Neural cell (in vitro differentiated cells): Measurements from ENCODE around the gene LGALS3BP. TPM values are rescaled to one million over a fixed set of nuclear protein-coding genes. Genes with fewer than 3 reads are reported as not detected.
A peak's percentile ranks its signal among the peaks of the same experiment; 100 is the strongest.

ENCODE experiments used
- H2AFZ ChIP-seq: fragments of 200-600, 300-800 bp; sonication (generic), shearing (Covaris generic); 2 replicates; pipeline ENCODE4 v1.6.0; 2014; ENCODE audit warnings: low read depth, mild to moderate bottlenecking, antibody characterized with exemption, low read length, moderate library complexity
- H3F3A ChIP-seq: fragments of 200-600 bp; shearing (Covaris generic); 2 replicates; pipeline ENCODE4 v1.6.1; 2016; ENCODE audit warnings: mild to moderate bottlenecking, moderate library complexity, mixed read lengths, antibody characterized with exemption, low read length; ENCODE audit not compliant: insufficient read depth, poor library complexity, severe bottlenecking
- H3K27ac ChIP-seq: fragments of 200-600, 300-800 bp; sonication (generic), shearing (Covaris generic); 2 replicates; pipeline ENCODE4 v1.5.1; 2014; ENCODE audit warnings: mild to moderate bottlenecking, low read length, moderate library complexity
- H3K27me3 ChIP-seq: fragments of 300-800, 200-600 bp; sonication (generic), shearing (Covaris generic); 2 replicates; pipeline ENCODE4 v1.6.0; 2014; ENCODE audit warnings: mild to moderate bottlenecking, low read depth, low read length, moderate library complexity; ENCODE audit not compliant: insufficient read depth
- H3K36me3 ChIP-seq: fragments of 300-800, 200-600 bp; sonication (generic), shearing (Covaris generic); 2 replicates; pipeline ENCODE4 v1.5.1; 2014; ENCODE audit warnings: mild to moderate bottlenecking, antibody characterized with exemption, low read length, moderate library complexity; ENCODE audit not compliant: insufficient read depth
- H3K4me2 ChIP-seq: fragments of 300-800, 200-600 bp; sonication (generic), shearing (Covaris generic); 2 replicates; pipeline ENCODE4 v1.6.0; 2014; ENCODE audit warnings: mild to moderate bottlenecking, low read length
- H3K4me3 ChIP-seq: fragments of 300-800, 200-600 bp; sonication (generic), shearing (Covaris generic); 2 replicates; pipeline ENCODE4 v1.5.1; 2014; ENCODE audit warnings: mild to moderate bottlenecking, low read length, moderate library complexity
- H3K79me2 ChIP-seq: fragments of 200-600 bp; shearing (Covaris generic); replicated peaks from 2 replicates; pipeline ENCODE4 v1.6.0; 2014; ENCODE audit warnings: mild to moderate bottlenecking, low read length, moderate library complexity; ENCODE audit not compliant: insufficient read depth
- H3K9ac ChIP-seq: fragments of 300-800, 200-600 bp; sonication (generic), shearing (Covaris generic); 2 replicates; pipeline ENCODE4 v1.6.1; 2016; ENCODE audit warnings: mild to moderate bottlenecking, low read length, mixed read lengths
- H3K9me2 ChIP-seq: fragments of 200-600 bp; shearing (Covaris generic); 2 replicates; pipeline ENCODE4 v1.6.1; 2016; ENCODE audit warnings: mild to moderate bottlenecking, low read length, mixed read lengths; ENCODE audit not compliant: insufficient read depth
- H3K9me3 ChIP-seq: fragments of 200-600, 300-800 bp; sonication (generic), shearing (Covaris generic); 2 replicates; pipeline ENCODE4 v1.6.1; 2016; ENCODE audit warnings: mild to moderate bottlenecking, mixed run types, low read length, moderate library complexity, mixed read lengths
- H4K20me1 ChIP-seq: fragments of 200-600 bp; shearing (Covaris generic); 2 replicates; pipeline ENCODE4 v1.6.1; 2016; ENCODE audit warnings: mild to moderate bottlenecking, mixed run types; ENCODE audit not compliant: insufficient read depth
- EP300 ChIP-seq: fragments of 450-650 bp; conservative IDR thresholded peaks from 2 replicates; pipeline ENCODE4 v1.6.1; 2014; ENCODE audit warnings: antibody characterized with exemption, mild to moderate bottlenecking, moderate library complexity; ENCODE audit not compliant: poor library complexity, severe bottlenecking
- EZH2 ChIP-seq: fragments of 200-600, 300-800 bp; shearing (Covaris generic), sonication (generic); IDR thresholded peaks from 2 replicates; pipeline ENCODE4 v1.6.1; 2014; ENCODE audit warnings: antibody characterized with exemption, low read length, borderline replicate concordance, mild to moderate bottlenecking; ENCODE audit not compliant: insufficient read depth, poor library complexity, severe bottlenecking
- MXI1 ChIP-seq: fragments of 450-650 bp; conservative IDR thresholded peaks from 2 replicates; pipeline ENCODE4 v1.6.1; 2014; ENCODE audit warnings: antibody characterized with exemption, mild to moderate bottlenecking; ENCODE audit not compliant: poor library complexity, severe bottlenecking
- POLR2AphosphoS5 ChIP-seq: IDR thresholded peaks from 2 replicates; pipeline ENCODE4 v1.6.1; 2012
- RAD21 ChIP-seq: fragments of 450-650 bp; conservative IDR thresholded peaks from 2 replicates; pipeline ENCODE4 v1.6.1; 2014; ENCODE audit warnings: antibody characterized with exemption, mild to moderate bottlenecking, moderate library complexity
- SMC3 ChIP-seq: fragments of 450-650 bp; conservative IDR thresholded peaks from 2 replicates; pipeline ENCODE4 v1.6.1; 2014; ENCODE audit warnings: antibody characterized with exemption, mild to moderate bottlenecking, moderate library complexity; ENCODE audit not compliant: poor library complexity
- TAF1 ChIP-seq: IDR thresholded peaks from 2 replicates; pipeline ENCODE4 v1.6.1; 2012; ENCODE audit warnings: low read depth
- polyA plus RNA-seq: library from polyadenylated mRNA; depleted of rRNA; stranded (reverse); fragments of >200 nt; gene quantifications from 2 replicates; pipeline ENCODE4 v1.2.3, GENCODE V29; 2014
- TF ChIP-seq, protein P1 (sequence below): IDR thresholded peaks from 2 replicates; pipeline ENCODE4 v1.6.1; 2012; ENCODE audit warnings: borderline replicate concordance
- TF ChIP-seq, protein P2 (sequence below): fragments of 450-650 bp; IDR thresholded peaks from 2 replicates; pipeline ENCODE4 v1.5.1; 2014; ENCODE audit warnings: antibody characterized with exemption, mild to moderate bottlenecking, moderate library complexity; ENCODE audit not compliant: poor library complexity, severe bottlenecking

The LGALS3BP gene
- polyA plus RNA-seq, 1 donor from 2014 or later = 5.4 TPM

DNA sequence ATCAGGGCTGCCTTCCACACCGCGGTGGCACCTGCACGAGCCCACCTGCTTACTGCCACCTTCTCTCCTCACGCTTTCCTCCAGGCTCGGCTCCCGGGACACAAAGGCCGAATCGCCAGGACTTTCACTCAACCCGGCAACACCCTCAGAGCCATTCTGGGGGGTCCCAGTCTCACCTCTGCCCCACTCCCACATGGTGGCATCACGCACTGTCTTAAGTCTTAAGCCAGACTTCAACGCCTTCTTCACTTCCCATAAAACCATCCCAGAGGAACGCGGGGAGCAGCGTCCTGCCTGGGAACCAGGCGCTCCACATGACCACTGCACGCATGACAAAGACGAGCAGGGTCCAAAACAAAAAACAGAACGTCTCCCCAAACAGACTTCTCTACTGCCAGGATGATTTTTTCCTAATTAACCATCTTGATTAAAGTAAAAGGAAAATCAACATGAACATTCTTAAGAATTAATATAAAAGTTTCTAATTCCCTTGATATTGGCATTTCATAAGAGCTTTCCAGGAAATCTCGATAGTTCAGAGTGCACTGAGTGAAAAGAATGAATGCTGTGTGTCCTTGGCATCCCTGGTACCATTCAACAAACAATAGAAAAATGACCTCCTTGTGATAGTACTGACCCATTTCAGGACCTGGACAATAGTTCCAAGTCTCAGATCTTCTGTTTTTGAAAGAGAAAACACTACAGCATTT lies 27.2 kb upstream of the LGALS3BP start:
- Histone ChIP-seq H3K9me3 (no peaks in the 10 kb centered on the region), H3K9ac (no peak overlapping the region), H3K4me3 (peak overlapping the region; percentile 93), H3K27ac (no peak overlapping the region), H2AFZ (no peak overlapping the region), H3K79me2 (peaks cover 21% of the 10 kb centered on the region), H3K4me2 (no peak overlapping the region), H3F3A (no peaks in the 10 kb centered on the region), H4K20me1 (no peaks in the 10 kb centered on the region), H3K9me2 (no peaks in the 10 kb centered on the region), H3K27me3 (no peaks in the 10 kb centered on the region), H3K36me3 (no peaks in the 10 kb centered on the region)
- TF ChIP-seq SMC3 (no peak), EP300 (no peak), RAD21 (no peak)

DNA sequence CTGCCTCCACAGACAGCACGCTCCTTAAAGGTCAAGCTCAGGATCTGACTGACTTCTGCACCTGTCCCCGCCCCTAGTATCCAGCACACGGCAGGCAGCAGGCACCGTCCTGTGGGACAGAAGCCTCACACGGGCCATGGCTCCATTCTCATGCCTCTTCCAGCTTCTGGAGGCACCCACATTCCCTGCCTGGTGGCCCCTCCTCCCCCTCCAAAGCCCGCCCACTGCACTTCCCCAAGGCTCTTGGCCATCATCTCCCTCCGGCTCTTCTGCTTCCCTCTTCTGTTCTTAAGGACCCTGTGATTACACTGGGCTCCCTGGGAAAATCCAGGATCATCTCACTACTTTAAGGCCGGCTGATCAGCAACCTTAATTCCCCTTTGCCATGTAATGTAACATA lies 26.3 kb upstream of the LGALS3BP start:
- TF ChIP-seq TAF1 = no peak
- no peak for TF ChIP-seq MXI1
- TF ChIP-seq SMC3 = no peak
- no peak for TF ChIP-seq POLR2AphosphoS5
- TF ChIP-seq, protein P1, sequence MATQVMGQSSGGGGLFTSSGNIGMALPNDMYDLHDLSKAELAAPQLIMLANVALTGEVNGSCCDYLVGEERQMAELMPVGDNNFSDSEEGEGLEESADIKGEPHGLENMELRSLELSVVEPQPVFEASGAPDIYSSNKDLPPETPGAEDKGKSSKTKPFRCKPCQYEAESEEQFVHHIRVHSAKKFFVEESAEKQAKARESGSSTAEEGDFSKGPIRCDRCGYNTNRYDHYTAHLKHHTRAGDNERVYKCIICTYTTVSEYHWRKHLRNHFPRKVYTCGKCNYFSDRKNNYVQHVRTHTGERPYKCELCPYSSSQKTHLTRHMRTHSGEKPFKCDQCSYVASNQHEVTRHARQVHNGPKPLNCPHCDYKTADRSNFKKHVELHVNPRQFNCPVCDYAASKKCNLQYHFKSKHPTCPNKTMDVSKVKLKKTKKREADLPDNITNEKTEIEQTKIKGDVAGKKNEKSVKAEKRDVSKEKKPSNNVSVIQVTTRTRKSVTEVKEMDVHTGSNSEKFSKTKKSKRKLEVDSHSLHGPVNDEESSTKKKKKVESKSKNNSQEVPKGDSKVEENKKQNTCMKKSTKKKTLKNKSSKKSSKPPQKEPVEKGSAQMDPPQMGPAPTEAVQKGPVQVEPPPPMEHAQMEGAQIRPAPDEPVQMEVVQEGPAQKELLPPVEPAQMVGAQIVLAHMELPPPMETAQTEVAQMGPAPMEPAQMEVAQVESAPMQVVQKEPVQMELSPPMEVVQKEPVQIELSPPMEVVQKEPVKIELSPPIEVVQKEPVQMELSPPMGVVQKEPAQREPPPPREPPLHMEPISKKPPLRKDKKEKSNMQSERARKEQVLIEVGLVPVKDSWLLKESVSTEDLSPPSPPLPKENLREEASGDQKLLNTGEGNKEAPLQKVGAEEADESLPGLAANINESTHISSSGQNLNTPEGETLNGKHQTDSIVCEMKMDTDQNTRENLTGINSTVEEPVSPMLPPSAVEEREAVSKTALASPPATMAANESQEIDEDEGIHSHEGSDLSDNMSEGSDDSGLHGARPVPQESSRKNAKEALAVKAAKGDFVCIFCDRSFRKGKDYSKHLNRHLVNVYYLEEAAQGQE = no peak
- TF ChIP-seq RAD21 = no peak
- Histone ChIP-seq H3K4me3 (no peak overlapping the region), H3K79me2 (peaks cover 21% of the 10 kb centered on the region), H3K4me2 (no peak overlapping the region), H3K27ac (no peak overlapping the region), H3K9ac (no peak overlapping the region), H3K9me3 (no peaks in the 10 kb centered on the region), H4K20me1 (no peaks in the 10 kb centered on the region), H3K9me2 (no peaks in the 10 kb centered on the region), H3K36me3 (no peaks in the 10 kb centered on the region), H2AFZ (no peak overlapping the region), H3F3A (no peaks in the 10 kb centered on the region), H3K27me3 (no peaks in the 10 kb centered on the region)

DNA sequence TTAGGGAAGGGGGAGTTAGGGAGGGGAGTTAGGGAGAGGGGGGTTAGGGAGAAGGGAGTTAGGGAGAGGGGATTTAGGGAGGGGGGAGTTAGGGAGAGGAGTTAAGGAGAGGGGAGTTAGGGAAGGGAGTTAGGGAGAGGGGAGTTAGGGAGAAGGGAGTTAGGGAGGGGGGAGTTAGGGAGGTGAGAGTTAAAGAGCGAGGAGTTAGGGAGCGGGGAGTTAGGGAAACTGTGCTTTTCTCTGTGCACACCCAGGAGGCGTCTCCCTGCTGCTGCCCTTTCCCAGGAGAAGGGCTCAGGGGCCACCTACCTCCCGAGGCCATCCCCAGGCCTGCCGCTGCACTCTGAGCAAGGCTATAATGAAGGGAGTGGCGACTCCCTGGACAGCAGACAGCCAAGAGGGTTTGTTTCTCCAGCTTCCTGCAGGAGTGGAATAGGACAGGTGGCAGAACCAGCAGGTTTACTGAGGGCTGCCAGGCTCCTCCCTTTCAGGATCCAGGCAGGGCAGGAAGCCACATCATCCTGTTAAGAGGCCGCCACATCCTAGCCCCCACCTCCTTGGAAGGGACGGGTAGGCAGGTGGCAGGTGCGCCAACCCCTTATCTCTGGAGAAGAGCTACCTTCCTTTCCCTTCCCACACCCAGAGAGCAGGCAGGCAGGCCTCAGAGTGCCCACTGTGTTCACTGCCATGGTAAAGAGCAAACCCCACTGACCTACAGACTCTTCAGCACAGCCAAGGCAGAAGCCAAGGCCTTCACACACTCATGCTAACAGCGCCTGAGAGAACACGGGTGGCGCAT lies 25.5 kb upstream of the LGALS3BP start:
- no peak for TF ChIP-seq POLR2AphosphoS5
- TF ChIP-seq, protein P2, sequence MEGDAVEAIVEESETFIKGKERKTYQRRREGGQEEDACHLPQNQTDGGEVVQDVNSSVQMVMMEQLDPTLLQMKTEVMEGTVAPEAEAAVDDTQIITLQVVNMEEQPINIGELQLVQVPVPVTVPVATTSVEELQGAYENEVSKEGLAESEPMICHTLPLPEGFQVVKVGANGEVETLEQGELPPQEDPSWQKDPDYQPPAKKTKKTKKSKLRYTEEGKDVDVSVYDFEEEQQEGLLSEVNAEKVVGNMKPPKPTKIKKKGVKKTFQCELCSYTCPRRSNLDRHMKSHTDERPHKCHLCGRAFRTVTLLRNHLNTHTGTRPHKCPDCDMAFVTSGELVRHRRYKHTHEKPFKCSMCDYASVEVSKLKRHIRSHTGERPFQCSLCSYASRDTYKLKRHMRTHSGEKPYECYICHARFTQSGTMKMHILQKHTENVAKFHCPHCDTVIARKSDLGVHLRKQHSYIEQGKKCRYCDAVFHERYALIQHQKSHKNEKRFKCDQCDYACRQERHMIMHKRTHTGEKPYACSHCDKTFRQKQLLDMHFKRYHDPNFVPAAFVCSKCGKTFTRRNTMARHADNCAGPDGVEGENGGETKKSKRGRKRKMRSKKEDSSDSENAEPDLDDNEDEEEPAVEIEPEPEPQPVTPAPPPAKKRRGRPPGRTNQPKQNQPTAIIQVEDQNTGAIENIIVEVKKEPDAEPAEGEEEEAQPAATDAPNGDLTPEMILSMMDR = no peak
- TF ChIP-seq TAF1 = no peak
- no peak for TF ChIP-seq EZH2
- no peak for TF ChIP-seq EP300
- Histone ChIP-seq H3K9ac (no peak overlapping the region), H3K9me2 (no peaks in the 10 kb centered on the region), H3K79me2 (peaks cover 21% of the 10 kb centered on the region), H3K27me3 (no peaks in the 10 kb centered on the region), H2AFZ (no peak overlapping the region), H3K27ac (no peak overlapping the region), H3K9me3 (no peaks in the 10 kb centered on the region), H3K36me3 (no peaks in the 10 kb centered on the region), H3K4me2 (no peak overlapping the region), H3F3A (no peaks in the 10 kb centered on the region), H3K4me3 (no peak overlapping the region), H4K20me1 (no peaks in the 10 kb centered on the region)
